Hematopoietic multipotent progenitor cell treated with erythropoietin and hydrocortisone succinate and interleukin-3 and kit ligand, for 4 days (in vitro differentiated cells): ENCODE results near the gene CEBPB.
A peak's percentile ranks its signal among the peaks of the same experiment; 100 is the strongest.
"Not testable (repeated sequence)": the region's sequence is repeated elsewhere in the genome, so short reads cannot be mapped to it uniquely, and the experiment has no call there.

Source experiments
- DNase-seq: peaks from one replicate; pipeline ENCODE4 v3.0.0-alpha.2; 2015

The CEBPB gene

GRCh38 chr20:50193836-50194421, 3.3 kb downstream of the CEBPB start:
- no peak for DNase-seq

DNA sequence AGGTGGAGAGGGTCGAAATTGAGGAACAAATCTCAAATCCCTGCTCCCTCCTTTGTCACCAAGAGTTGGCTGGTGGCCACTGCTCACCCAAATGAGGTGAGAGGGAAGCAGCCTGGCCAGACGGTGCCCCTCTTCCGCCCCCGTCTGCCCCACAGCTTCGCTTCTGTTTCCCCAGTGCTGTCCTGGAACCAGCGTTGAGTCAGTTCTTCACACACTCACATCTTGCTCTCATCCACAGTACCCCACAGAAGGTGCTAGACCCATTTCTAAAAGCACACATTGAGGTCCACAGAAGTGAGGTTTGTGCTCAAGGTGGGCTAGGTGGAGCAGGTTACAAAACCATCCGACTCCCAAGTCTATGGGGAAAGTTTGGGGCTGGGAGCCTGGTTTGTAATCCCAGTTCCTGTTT, 3.8 kb downstream of the CEBPB start:
- DNase-seq = no peak

DNA sequence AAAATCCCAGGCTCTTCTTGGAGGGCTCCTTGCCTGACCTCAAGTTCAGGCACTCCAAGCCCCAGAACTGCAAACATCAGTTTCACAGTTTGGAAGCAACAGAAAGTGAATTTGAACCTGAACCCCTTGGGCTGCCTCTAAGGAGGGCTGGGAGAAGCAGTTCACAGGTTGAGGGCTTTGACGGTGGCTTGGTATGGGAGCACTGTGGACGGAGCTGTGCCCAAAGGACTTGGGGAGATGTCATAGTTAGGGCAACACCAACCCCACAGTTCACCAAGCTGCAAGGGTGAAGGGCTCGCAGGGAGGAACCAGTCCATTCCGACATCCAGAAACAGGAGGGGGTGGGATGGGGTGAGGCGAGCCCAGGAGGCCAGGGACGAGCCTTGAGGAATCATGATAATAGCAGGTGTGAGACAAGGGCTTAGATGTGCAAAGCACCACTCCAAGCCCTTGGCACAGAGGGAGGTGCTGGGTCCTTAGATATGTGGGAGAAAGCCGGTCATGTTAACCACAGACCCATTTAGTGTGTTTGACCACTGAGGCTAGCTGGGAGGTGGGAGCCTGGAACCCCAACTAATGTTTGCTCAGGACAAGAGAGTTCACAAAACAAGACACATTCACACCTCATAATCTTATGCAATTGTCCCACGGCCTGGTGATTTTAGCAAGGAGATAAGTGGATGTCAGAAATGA, 4.3 kb downstream of the CEBPB start:
- peak; percentile 53 for DNase-seq

- no peak for DNase-seq
Observed at GRCh38 chr20:50195524-50196120, 5.0 kb downstream of the CEBPB start.

- DNase-seq = no peak
Observed at GRCh38 chr20:50196248-50196647, 5.6 kb downstream of the CEBPB start.

GRCh38 chr20:50196896-50197295, 6.3 kb downstream of the CEBPB start:
- DNase-seq = no peak

DNA sequence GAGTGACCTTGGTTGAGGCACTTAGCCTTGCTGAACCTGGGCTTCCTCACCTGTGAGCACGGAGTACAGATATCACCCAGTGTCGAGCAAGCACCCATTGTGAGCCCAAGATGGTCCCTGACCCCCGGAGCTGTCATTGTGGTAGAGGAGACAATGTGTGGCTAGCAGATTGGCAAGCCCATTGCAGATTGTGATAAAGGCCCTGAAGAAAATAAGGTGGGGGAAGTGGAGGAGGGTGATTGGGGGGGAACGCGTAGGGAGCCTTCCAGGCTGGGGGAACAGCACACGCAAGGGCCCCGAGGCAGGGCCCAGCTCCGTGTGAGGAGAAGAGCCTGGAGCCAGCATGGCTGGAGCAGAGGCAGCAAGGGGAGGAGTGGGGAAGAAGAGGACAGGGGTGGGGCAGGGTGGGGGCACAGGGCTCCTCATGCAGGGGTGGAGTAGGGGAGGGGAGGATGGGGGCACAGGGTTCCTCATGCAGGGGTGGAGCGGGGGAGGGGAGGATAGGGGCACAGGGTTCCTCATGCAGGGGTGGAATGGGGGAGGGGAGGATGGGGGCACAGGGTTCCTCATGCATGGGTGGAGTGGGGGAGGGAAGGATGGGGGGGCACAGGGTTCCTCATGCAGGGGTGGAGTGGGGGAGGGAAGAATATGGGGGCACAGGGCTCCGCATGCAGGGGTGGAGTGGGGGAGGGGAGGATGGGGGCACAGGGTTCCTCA, 7.0 kb downstream of the CEBPB start:
- peak; percentile 92 for DNase-seq

GRCh38 chr20:50198180-50198666, 7.6 kb downstream of the CEBPB start:
- DNase-seq = no peak

DNA sequence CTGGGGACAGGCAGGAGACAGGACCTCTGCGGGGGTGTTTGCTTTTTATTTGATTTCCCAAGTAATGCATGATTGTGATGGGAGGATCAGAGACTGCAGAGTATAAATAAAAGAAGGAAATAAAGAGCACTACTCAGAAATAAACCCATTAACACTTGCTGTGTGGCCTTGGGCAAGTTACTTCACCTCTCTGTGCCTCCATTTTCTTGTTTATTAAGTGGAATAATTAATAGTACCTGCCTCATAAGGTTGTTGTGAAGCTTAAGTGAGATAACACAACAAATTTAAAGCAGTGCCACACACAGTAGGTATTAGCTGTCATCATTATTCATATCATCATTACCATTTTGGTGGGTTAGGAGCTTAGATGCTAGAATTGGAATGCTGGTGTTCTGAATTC, 8.1 kb downstream of the CEBPB start:
- no peak for DNase-seq

DNA sequence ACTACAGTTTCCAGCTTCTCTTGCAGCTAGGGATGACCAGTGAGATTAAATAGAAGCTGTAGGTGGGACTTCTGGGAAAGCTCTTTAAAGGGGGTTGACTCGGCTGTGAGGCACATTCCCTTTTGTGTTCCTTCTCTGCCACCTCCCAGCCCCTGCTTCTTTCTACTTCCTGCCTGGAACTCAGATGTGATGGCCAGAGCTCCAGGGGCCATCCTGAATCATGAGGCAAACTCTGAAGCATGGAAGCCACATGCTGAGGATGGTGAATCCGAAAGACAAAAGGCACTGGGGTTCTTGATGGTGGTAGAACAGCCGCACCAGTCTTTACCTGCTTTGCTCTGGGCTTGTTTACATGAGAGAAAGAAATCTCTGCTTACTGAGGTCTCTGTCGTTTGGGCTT, 9.1 kb downstream of the CEBPB start:
- no peak for DNase-seq

GRCh38 chr20:50200482-50201104, 10.0 kb downstream of the CEBPB start:
- DNase-seq = no peak

GRCh38 chr20:50201710-50202109, 11.1 kb downstream of the CEBPB start:
- DNase-seq = not testable (repeated sequence)

- DNase-seq = no peak
Observed at GRCh38 chr20:50202677-50203076, 12.0 kb downstream of the CEBPB start.

DNA sequence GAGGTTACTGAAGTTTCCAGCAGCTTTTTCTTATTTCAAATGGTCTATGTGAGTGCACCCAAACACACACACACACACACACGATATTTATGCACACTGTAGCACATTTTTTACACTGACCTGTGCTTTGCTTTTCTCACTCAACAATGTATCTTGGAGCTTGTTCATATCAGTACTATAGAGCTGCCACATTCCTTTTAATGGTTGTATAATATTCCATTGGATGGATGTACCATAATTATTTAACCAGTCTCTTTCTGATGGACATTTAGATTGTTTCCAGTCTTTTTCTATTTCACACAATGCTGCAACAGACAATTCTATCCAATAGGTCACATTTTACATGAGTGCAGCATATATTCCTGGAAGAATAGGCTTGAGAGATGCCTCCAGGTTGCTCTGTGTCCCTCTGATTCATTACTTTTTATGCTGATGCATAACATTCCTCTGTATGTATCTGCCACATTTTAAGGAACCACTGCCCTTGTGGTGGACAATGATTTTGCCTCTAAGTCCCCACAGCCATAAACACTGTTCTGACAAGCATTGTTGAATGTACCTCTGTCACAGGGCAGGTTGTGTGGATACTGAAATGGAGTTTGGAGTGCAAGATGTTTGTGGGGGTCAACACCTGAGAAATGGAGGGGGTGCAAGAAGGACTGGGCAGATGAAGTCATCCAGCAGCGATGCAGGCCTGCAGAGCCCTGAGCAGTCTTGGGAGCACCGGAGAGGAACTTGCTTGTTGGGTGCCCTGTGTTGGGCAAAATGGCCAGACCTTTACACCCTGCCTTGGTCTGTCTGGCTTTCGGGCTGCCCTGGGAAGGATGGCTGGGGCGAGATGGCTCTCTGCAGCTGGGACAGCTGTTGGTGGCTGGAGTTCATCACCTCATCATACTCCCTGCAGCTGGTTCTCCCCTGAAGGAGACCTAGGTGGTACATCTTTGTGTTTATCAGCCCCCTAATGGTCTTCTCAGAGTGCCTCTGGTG, 13.6 kb downstream of the CEBPB start:
- no peak for DNase-seq

GRCh38 chr20:50207026-50207425, 16.4 kb downstream of the CEBPB start:
- DNase-seq = no peak

DNA sequence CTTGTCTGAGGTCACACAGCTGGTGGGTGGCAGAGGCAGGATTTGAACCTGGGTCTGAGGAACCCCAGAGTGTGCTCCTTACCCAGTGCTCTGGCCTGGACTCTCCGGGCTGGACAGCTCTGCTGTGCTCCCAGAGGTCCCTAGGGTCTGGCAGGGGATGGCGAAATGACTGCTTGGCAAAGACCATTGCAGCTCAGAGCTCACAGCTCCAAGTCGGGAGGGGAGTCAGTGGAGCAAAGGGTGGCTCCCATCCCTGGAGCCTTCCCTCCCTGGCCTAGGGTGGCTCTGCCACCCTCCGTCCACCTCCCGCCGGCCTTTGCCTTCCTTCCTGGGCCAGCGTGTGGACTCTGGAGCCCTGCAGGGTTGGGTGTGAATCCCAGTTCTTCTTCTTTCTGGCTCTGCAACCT, 17.5 kb downstream of the CEBPB start:
- no peak for DNase-seq

- not testable (repeated sequence) for DNase-seq
Observed at GRCh38 chr20:50208815-50209214, 18.2 kb downstream of the CEBPB start.

GRCh38 chr20:50210066-50210619, 19.5 kb downstream of the CEBPB start:
- no peak for DNase-seq

DNA sequence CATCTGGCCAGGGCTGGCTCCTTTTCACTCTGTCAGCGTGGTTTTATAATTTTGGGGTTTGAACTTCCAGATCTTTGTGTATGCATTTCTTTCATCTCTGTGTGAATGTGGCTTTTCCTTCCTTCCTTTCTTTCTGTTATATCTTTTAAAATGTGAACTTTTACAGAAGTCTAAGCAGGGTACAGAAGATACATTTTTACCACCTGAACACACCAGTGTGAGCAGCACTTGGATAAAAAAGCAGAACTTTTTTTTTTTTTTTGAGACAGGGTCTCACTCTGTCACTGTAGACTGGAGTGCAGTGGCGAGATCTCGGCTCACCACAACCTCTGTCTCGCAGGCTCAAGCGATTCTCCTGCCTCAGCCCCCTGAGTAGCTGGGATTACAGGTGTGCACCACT, 20.5 kb downstream of the CEBPB start:
- DNase-seq = no peak

DNA sequence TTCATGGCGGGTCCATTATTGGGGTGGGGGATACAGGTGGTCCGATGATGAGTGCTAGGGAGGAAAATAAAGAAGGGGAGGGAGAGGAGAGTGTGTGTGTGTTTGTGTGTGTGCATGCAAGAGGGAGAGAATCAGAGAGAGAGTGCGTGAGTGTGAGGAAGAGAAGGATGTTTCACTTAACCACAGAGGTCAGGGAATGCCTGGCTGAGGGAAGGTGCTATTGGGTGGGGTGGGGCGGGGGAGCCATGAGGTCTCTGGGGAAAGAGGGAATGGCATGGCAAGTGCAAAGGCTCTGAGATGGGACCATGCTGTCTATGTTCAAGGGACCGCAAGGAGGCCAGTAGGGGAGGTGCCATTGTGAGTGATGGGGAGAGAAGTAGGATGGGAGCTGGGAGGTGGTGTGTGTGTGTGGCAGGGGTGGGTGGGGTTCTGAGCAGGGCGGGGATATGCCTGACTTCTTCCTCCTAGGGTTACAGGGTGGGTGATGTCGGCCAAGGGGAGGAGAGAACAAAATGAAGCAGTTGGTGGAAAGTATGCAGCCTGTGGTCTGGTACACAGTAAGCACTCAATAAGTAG, 23.0 kb downstream of the CEBPB start:
- no peak for DNase-seq
